Muscle of leg (tissue), 11 donors: ENCODE measurements around the gene METTL22. TPM values are rescaled to one million over a fixed set of nuclear protein-coding genes. Genes with fewer than 3 reads are reported as not detected.

Experiments used
- DNase-seq: peaks from one replicate; pipeline ENCODE4 v3.0.0; 2013
- H3K27ac ChIP-seq: one replicate; pipeline ENCODE4 v1.5.1; 2013; ENCODE audit warnings: mild to moderate bottlenecking, low read length, control low read depth
- H3K27me3 ChIP-seq: one replicate; pipeline ENCODE4 v1.6.1; 2013; ENCODE audit warnings: low read length; ENCODE audit not compliant: control insufficient read depth, insufficient read depth
- H3K36me3 ChIP-seq: one replicate; pipeline ENCODE4 v1.6.1; 2013; ENCODE audit warnings: low read length; ENCODE audit not compliant: control insufficient read depth, insufficient read depth
- H3K4me1 ChIP-seq: one replicate; pipeline ENCODE4 v1.6.1; 2013; ENCODE audit warnings: low read length; ENCODE audit not compliant: control insufficient read depth, insufficient read depth
- H3K4me3 ChIP-seq: one replicate; pipeline ENCODE4 v1.5.1; 2013; ENCODE audit warnings: low read length, control low read depth
- H3K9me3 ChIP-seq: replicated peaks from 2 replicates; pipeline ENCODE4 v1.6.1; 2013; ENCODE audit warnings: low read depth, low read length; ENCODE audit not compliant: control insufficient read depth
- WGBS: methylation state at CpG from one replicate; pipeline ENCODE4 v1.1.5; 2013; ENCODE audit warnings: missing lambda C conversion rate; ENCODE audit not compliant: insufficient coverage; 5-methylcytosine and 5-hydroxymethylcytosine counted together
- polyA plus RNA-seq, 8 donors: library from polyadenylated mRNA; unstranded; fragments of 120-200 nt; gene quantifications; one replicate each; pipeline versions ENCODE4 v1.2.1 to v1.2.3, GENCODE V29; 2013; ENCODE audit warnings: inconsistent platforms in 1 of 8, low replicate concordance in 1 of 8; ENCODE audit not compliant: insufficient read length in 8 of 8, insufficient read depth in 1 of 8
- total RNA-seq: library from RNA; stranded (reverse); fragments of 120-200 nt; gene quantifications from one replicate; pipeline ENCODE4 v1.2.4, GENCODE V29; 2013

METTL22 gene
- total and polyA plus RNA-seq, 9 donors, result 12.6 to 22.8 (median 17.9) TPM

DNA sequence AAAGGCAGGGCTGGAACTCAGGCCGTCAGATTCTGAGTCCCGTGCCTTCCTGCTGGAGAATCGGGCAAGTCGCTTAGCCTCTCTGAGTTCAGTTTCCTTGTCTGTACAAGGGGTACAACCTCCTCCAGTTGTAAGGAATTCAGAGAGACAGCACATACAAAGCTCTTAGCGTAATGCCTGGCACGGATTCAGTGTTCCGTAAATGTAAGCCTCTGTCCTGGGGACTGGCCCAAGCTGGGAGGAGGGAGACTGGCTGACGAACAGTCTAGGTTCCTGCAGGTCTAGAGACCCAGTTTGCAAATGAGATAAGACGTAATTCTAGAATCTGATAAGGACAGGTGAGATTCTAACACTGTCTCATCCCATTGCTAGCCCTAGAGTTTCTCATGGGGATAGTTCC is 9.9 kb downstream of the METTL22 start:
- no peak for DNase-seq

DNA sequence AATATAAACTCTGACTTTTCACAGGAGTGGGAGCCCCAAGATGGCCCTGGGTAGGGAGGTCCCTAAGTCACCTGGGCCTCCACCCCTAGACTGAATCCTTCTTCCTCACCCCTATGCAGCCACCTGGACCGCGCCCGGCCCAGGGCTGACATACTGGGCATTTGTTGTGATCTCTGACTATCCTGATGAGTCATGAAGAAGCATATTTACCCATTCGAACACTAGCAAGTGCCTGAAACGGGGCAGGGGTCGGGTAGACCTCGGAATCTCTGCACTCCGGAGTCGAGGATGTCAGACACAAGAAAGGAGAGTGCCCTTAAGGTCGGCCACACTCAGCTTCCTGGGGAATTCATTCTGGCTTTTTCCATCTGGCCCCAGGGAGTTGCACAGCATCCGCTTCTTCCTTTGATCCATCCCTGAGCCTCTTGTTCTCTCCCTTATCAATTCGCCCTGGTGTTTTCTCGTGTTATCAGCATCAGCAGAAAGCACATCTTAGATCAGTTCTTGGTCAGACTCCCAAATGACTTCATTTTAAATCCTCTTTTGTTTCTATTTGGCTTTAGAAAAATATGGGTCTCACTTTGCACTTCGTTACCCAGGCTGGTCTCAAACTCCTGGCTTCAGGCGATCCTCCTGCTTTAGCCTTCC is 10.4 kb downstream of the METTL22 start:
- peaks cover 87% of the 10 kb centered on the region for H3K36me3 ChIP-seq
- DNase-seq, result no peak
- 84% methylated on average over 8 of the region's 15 CpGs for WGBS
- H3K4me1 ChIP-seq, result no peaks in the 10 kb centered on the region
- H3K27me3 ChIP-seq, result no peaks in the 10 kb centered on the region
- peak overlapping the region; percentile 7 for H3K27ac ChIP-seq
- H3K9me3 ChIP-seq, result no peaks in the 10 kb centered on the region
- no peak overlapping the region for H3K4me3 ChIP-seq

More for the DNA sequence above, 9.9 kb downstream of the METTL22 start:
- H3K27me3 ChIP-seq, result no peaks in the 10 kb centered on the region
- H3K4me3 ChIP-seq, result no peak overlapping the region
- peaks cover 90% of the 10 kb centered on the region for H3K36me3 ChIP-seq
- WGBS, result 53% methylated on average over 3 of the region's 9 CpGs
- H3K27ac ChIP-seq, result no peak overlapping the region
- no peaks in the 10 kb centered on the region for H3K9me3 ChIP-seq
- H3K4me1 ChIP-seq, result no peaks in the 10 kb centered on the region

DNA sequence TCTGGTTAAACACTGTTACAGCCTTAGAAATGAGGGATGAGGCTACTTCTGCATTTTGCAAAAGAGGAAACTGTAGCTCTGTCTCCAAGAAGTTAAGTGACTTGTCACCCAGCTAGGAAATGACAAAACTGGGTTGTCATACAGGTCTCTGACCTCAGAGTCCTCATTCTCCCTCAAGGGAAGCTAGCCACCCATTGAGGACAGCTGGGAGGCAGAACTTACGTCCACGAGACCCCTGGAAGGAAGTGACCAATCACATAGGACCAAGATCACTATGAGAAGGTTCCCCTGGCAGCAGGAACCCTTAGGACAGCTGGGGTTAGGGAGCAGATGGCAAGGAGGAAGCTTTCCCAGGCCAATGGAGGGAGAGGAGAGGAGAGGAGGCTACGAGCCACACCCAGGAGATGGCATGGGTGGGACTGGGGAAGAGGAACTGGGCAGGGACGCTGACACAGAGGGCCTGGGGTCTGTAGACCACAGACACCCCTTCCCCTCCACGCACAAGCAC is 11.2 kb downstream of the METTL22 start:
- H3K27ac ChIP-seq, result peak overlapping the region; percentile 7
- DNase-seq, result peak; percentile 64
- H3K27me3 ChIP-seq, result no peaks in the 10 kb centered on the region
- 67% methylated on average over 1 of the region's 5 CpGs for WGBS
- peaks cover 86% of the 10 kb centered on the region for H3K36me3 ChIP-seq
- H3K4me1 ChIP-seq, result no peaks in the 10 kb centered on the region
- H3K9me3 ChIP-seq, result no peaks in the 10 kb centered on the region
- no peak overlapping the region for H3K4me3 ChIP-seq

DNA sequence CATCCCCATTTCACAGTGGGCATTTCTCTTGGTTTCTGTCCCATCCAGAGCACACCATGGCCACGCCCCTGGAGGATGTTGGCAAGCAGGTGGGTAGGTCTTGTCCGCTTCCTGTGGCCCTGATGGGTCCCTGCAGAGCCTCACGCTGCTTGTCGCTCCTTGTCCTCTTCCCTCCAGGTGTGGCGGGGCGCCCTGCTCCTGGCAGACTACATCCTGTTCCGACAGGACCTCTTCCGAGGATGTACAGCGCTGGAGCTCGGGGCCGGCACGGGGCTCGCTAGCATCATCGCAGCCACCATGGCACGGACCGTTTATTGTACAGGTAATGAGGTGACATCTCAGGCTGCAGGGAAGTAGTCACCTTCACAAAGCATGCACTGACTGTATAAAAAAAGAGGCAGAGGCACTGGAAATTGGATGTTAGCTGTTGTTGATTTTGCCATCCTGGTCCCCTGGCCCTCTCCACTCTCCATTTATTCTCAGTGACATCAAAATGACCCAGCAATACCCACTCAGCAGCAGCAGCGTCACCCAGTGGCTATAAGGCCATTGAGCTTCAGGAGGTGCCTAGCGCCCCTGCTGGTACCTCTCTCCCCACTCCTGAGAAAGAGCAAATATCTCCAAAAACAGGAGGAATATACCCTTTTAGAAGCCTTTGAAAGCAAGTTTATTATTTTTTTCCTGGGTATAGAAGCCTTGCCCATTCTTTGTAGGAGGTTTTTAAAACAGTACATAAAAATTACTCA is 13.7 kb downstream of the METTL22 start:
- no peaks in the 10 kb centered on the region for H3K27me3 ChIP-seq
- H3K27ac ChIP-seq, result no peak overlapping the region
- H3K36me3 ChIP-seq, result peaks cover 84% of the 10 kb centered on the region
- no peaks in the 10 kb centered on the region for H3K9me3 ChIP-seq
- no peak overlapping the region for H3K4me3 ChIP-seq
- no peak for DNase-seq
- 74% methylated on average over 16 of the region's 18 CpGs for WGBS
- no peaks in the 10 kb centered on the region for H3K4me1 ChIP-seq

DNA sequence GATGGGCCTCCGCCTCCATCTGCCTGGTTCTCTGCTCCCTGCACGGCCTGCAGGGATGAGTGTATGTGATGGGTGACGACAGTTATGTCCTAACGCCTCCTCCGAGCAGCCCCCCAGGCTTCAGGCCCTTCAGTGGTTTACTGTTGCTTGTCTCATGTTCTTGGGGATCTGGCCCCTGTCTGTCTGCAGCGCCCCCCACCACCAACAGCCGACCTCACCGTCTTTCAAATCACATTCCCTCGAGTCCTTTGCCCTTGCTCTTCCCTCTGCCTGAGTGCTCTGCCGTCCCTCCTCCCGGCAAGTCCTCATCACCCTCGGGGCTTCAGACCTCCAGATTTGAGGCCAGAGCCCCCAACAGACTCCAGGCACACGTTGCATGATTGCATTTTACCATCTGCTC is 18.2 kb downstream of the METTL22 start:
- no peak for DNase-seq
- no peaks in the 10 kb centered on the region for H3K4me1 ChIP-seq
- H3K36me3 ChIP-seq, result peaks cover 83% of the 10 kb centered on the region
- H3K4me3 ChIP-seq, result no peak overlapping the region
- 93% methylated on average over 10 of the region's 13 CpGs for WGBS
- no peak overlapping the region for H3K27ac ChIP-seq
- H3K9me3 ChIP-seq, result no peaks in the 10 kb centered on the region
- H3K27me3 ChIP-seq, result no peaks in the 10 kb centered on the region

DNA sequence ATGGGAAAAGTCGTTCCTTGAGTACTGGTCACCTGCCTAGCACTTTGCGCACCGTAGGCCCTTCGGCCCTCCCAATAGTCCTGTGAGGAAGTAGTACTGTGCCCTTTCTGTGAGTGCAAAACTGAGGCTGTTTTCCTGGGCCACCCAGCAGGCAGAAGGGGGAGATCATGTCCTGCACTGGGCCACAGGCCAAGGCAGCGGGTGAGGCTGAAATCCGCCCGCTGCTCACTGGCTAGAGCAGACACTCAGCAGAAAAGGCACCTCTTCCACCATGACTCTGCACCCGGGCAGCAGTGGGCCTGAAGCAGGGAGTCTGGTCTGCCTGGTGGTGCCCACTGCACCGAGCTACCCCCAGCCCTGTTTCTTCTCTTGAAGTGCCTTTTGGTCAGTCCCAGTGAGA is 20.2 kb downstream of the METTL22 start:
- no peak overlapping the region for H3K27ac ChIP-seq
- no peak for DNase-seq

DNA sequence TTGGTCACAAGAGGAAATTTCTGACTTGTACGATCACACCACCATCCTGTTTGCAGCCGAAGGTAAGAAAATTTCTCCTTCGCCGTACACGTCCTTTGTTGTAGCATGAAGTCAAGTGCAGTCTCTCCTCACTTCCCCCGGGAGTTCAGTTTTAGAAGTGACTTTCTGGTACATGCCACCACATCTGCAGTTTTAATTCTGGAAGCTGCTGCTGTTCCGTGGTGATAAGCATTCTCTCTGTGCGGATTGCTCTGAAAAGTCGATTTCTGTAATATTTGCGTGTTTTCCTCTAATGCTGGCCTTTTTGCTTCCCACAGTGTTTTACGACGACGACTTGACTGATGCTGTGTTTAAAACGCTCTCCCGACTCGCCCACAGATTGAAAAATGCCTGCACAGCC is 20.6 kb downstream of the METTL22 start:
- Histone ChIP-seq H3K4me1 (no peaks in the 10 kb centered on the region), H3K27ac (no peak overlapping the region), H3K4me3 (no peak overlapping the region), H3K9me3 (no peaks in the 10 kb centered on the region), H3K27me3 (no peaks in the 10 kb centered on the region), H3K36me3 (peaks cover 88% of the 10 kb centered on the region)
- DNase-seq, result no peak
- WGBS, result 87% methylated on average over 16 of the region's 16 CpGs

More for the DNA sequence above, 20.2 kb downstream of the METTL22 start:
- WGBS, result 65% methylated on average over 7 of the region's 9 CpGs
- peaks cover 85% of the 10 kb centered on the region for H3K36me3 ChIP-seq
- H3K9me3 ChIP-seq, result no peaks in the 10 kb centered on the region
- H3K4me1 ChIP-seq, result no peaks in the 10 kb centered on the region
- no peak overlapping the region for H3K4me3 ChIP-seq
- no peaks in the 10 kb centered on the region for H3K27me3 ChIP-seq

DNA sequence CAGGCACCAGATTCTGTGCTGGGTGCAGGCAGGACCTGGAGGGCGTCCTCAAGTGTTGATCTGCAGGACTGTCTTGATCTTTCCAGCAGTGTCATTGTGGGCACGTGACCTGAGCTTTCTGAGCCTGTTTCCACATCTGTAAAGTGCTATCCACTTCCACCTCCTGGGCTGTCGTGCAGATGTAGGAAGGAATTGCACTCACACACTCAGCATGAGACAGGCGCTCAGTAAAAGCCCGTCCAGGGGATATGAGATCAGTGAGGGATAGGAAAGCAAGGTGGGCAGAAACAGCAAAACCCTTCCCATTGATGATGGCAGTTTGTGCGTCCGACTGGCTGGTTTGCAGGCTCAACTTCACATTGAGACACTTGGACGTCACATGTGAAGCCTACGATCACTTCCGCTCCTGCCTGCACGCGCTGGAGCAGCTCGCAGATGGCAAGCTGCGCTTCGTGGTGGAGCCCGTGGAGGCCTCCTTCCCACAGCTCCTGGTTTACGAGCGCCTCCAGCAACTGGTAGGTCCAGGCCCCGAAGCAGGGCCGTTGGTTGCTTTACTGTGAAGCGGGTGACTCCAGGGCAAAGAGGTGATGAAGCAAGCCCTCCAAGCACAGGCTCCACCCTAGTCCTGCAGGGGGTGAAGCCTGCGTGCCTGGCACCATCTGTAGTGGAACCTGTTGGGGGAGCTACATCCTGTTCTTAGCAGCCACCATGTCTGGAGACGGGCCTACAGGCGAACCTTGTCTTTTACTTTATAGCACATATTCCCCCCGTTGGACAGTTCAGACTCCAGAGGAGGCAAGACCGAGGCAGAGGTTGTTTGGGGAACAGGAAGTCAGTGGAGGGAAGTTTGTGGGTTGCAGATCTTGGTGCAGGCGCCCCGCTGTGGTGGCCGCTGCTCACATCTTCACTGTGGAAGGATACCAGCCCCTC is 23.0 kb downstream of the METTL22 start:
- no peak overlapping the region for H3K27ac ChIP-seq
- no peaks in the 10 kb centered on the region for H3K27me3 ChIP-seq
- no peaks in the 10 kb centered on the region for H3K9me3 ChIP-seq
- 81% methylated on average over 24 of the region's 29 CpGs for WGBS
- H3K4me3 ChIP-seq, result no peak overlapping the region
- H3K4me1 ChIP-seq, result no peaks in the 10 kb centered on the region
- DNase-seq, result peak; percentile 31
- H3K36me3 ChIP-seq, result peaks cover 83% of the 10 kb centered on the region

DNA sequence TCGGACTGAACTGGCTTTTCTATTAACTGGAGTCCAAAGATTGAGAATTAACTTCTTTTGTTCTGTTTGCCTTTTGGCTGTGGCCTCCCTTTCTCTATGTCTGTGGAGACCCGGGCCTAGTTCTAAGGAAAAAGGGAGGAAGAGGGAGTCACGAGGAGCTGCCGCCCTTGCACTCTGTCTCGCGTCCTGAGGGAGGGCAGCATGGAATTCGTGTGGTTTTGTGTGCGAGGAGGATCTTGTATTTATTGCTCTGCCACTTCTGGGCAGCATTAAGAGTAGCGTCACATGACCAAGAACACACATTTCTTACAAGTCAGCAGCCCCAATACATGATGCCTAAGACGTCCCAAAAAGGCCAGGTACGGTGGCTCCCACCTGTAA is 23.6 kb downstream of the METTL22 start:
- Histone ChIP-seq H3K9me3 (no peaks in the 10 kb centered on the region), H3K36me3 (peaks cover 76% of the 10 kb centered on the region), H3K27me3 (no peaks in the 10 kb centered on the region), H3K4me1 (no peaks in the 10 kb centered on the region), H3K4me3 (no peak overlapping the region), H3K27ac (no peak overlapping the region)
- DNase-seq, result no peak
- 50% methylated on average over 5 of the region's 11 CpGs for WGBS

DNA sequence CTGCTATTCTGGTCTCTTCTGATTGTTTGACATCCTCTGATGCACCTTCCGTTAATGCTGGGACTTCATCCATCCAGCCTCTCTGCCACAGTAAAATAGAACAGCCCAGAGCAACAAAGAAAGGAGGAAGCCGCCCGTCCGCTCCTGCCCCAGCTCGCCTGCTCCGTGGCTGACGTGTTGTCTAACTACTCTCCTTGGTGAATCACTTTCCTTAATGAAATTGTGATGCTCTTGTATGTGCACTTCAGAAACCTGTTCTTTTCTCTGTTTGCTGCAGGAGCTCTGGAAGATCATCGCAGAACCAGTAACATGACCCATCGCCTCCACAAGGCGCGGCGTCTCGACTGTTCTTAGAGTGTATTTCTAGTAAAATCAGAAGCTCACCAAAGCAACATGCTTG is 24.3 kb downstream of the METTL22 start:
- H3K27ac ChIP-seq, result no peak overlapping the region
- no peaks in the 10 kb centered on the region for H3K4me1 ChIP-seq
- H3K9me3 ChIP-seq, result no peaks in the 10 kb centered on the region
- H3K27me3 ChIP-seq, result no peaks in the 10 kb centered on the region
- no peak overlapping the region for H3K4me3 ChIP-seq
- DNase-seq, result no peak
- WGBS, result 92% methylated on average over 8 of the region's 13 CpGs
- H3K36me3 ChIP-seq, result peaks cover 74% of the 10 kb centered on the region
